Fibroblast of skin of scalp (primary cell): ENCODE measurements around the gene DDX50.
"Not testable (repeated sequence)": the region's sequence is repeated elsewhere in the genome, so short reads cannot be mapped to it uniquely, and the experiment has no call there.

Experiments used
- DNase-seq: peaks from one replicate; pipeline ENCODE4 v3.0.0-alpha.2; 2013

DDX50 gene

GRCh38 chr10:68924593-68924992, 23.5 kb downstream of the DDX50 start:
- DNase-seq: no peak

- DNase-seq: no peak
These were observed 24.4 kb downstream of the DDX50 start for GRCh38 chr10:68925489-68925888.

- not testable (repeated sequence) for DNase-seq
These were observed 28.0 kb downstream of the DDX50 start for GRCh38 chr10:68929157-68929556.

- DNase-seq: not testable (repeated sequence)
These were observed 28.8 kb downstream of the DDX50 start for GRCh38 chr10:68929888-68930287.

- DNase-seq: not testable (repeated sequence)
These were observed 31.7 kb downstream of the DDX50 start for GRCh38 chr10:68932860-68933259.

DNA sequence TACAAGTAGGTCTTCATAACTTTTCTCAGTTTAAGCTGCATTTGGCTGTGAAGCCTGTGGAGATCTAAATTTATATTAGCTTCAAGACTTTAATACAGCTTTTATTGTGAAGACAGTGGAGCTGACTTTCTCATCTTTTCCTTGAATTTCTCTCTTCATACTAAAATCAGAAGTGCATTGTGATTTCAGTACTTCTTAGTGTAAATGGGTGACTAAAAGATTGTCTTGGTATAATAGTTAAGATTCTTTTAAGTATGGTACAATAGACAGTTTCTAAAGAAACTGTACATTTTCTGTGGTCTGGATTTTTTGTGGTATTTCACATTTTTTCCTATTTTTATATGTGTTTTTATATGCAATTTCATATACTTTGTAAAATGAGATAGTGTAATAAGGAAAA, 33.9 kb downstream of the DDX50 start:
- DNase-seq: no peak

GRCh38 chr10:68938117-68938516, 37.0 kb downstream of the DDX50 start:
- DNase-seq: no peak

- no peak for DNase-seq
These were observed 37.8 kb downstream of the DDX50 start for GRCh38 chr10:68938884-68939283.

- not testable (repeated sequence) for DNase-seq
These were observed 39.8 kb downstream of the DDX50 start for GRCh38 chr10:68940917-68941316.

DNA sequence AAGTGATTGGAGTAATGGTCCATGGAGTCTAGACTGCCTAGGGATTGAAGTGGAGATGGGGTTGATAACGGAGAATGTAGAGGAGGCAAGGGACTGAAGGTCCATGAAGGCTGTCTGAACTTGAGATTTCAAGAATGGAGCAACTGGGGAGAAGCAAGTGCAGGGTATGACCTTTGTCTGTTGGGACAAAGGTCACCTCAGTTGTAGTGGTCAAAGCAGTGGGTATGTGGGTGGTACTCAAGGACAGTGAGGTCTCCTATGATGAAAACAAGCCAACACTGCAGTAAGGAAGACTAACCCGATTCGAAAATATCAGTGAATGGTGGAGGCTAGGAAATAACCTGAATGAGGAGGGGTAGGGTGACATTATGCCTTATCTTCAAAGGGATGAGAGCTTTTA, 49.5 kb downstream of the DDX50 start:
- DNase-seq: no peak

DNA sequence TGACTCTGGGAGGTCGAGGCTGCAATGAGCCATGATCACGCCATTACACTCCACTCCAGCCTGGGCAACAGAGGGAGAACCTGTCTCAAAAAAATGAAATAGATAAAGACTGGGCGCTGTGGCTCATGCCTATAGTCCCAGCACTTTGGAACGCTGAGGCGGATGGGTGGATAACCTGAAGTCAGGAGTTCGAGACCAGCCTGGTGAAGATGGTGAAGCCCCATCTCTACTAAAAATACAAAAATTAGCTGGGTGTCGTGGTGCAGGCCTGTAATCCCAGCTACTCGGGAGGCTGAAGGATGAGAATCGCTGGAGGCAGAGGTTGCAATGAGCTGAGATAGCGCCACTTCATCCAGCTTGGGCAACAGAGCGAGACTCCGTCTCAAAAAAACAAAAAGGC, 53.8 kb downstream of the DDX50 start:
- no peak for DNase-seq

DNA sequence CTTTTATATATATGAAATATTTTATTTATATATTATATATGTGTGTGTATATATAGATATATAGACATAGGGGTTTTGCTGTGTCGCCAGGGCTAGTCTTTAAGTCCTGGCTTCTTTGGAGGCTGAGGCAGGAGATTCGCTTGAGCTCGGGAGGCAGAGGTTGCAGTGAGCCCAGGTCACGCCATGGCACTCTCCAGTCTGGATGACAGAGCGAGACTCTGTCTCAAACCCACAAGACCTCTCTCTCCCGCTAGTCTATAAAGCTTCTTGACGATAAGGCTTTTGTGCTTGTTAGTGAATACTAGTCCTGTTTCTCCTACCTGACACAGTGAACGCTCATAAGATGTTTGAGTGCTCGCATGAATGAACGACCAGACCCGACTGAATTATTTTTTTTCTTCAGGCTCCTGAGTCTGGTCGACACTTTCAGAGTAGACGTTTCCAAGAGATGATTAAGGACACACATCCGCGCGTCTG, 54.3 kb downstream of the DDX50 start:
- no peak for DNase-seq

GRCh38 chr10:68955832-68956532, 54.9 kb downstream of the DDX50 start, which contains the start of gene DDX21:
DDX21 (plus strand) TSS chr10:68956170; CDS start chr10:68956226, 56 bp downstream.
- peak; percentile 91 for DNase-seq

GRCh38 chr10:68957284-68957615, 56.1 kb downstream of the DDX50 start:
- DNase-seq: no peak

GRCh38 chr10:68957654-68958053, 56.5 kb downstream of the DDX50 start:
- DNase-seq: peak; percentile 9

- DNase-seq: no peak
These were observed 58.8 kb downstream of the DDX50 start for GRCh38 chr10:68959695-68960527.

DNA sequence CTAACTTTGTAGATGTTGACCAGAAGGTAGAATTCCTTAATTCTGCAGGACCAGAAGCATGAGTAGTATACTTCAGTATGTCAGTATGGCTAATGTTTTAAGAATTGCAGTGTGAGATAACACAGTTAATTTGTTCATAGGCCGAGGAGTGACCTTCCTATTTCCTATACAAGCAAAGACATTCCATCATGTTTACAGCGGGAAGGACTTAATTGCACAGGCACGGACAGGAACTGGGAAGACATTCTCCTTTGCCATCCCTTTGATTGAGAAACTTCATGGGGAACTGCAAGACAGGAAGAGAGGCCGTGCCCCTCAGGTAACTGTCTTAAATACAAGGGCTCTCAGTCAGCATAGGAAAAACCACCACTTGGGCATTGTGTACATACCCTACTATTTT, 62.0 kb downstream of the DDX50 start:
- DNase-seq: no peak

GRCh38 chr10:68973975-68974374, 72.9 kb downstream of the DDX50 start:
- DNase-seq: no peak

GRCh38 chr10:68975936-68976473, 74.9 kb downstream of the DDX50 start:
- DNase-seq: not testable (repeated sequence)

GRCh38 chr10:68979738-68980137, 78.6 kb downstream of the DDX50 start:
- DNase-seq: not testable (repeated sequence)

GRCh38 chr10:68981074-68981473, 80.0 kb downstream of the DDX50 start:
- no peak for DNase-seq

DNA sequence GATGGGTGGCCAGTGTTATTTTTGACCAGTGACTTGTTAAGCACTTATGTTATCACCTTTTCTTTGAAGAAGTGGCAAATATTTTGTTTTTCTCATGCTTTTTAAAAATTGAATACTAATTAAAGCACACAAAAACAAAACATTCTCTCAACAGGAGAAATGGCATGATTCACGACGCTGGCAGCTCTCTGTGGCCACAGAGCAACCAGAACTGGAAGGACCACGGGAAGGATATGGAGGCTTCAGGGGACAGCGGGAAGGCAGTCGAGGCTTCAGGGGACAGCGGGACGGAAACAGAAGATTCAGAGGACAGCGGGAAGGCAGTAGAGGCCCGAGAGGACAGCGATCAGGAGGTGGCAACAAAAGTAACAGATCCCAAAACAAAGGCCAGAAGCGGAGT, 81.3 kb downstream of the DDX50 start:
- DNase-seq: no peak

GRCh38 chr10:68987611-68988010, 86.5 kb downstream of the DDX50 start:
- DNase-seq: no peak
